SK-MEL-5 (cell line): ENCODE measurements around the gene DPP10. TPM values are rescaled to one million over a fixed set of nuclear protein-coding genes. Genes with fewer than 3 reads are reported as not detected.

Experiments
- DNase-seq: peaks from one replicate; pipeline ENCODE4 v3.0.0-alpha.2; 2016; ENCODE audit warnings: low read depth, low spot score
- in situ Hi-C: cut with HindIII; loops from 2 replicates; pipeline ENCODE4 v1.10.0; 2016; ENCODE audit warnings: low sequenced_read_pairs, high pct_unique_total_duplicates, low pct_unique_long_range_greater_than_20kb
- total RNA-seq: library from RNA; depleted of rRNA; stranded (reverse); fragments of >200 nt; shearing (Covaris generic); gene quantifications from 2 replicates; pipeline ENCODE4 v1.2.3, GENCODE V29; 2014

Gene DPP10
- total RNA-seq, 1 experiment from 2014 or later = not detected

DNA sequence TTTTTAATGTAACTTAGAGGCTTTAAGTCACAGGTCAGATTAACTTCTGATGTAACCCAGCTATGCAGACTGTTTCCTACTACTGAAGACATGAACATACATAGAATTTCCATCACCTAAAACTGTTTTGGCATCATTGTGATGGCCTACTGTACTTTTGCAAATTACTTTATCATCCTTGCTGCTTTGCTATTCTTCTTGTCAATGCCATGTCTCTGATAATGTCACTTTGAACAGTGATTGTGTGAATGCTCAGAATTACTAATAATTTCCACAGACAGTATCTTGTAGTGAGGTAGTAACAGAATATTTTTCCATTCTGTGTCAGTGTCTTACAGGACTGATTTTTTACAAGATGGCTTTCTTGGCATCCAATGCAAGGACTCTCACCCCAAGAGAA, 663.5 kb downstream of the DPP10 start:
- in situ Hi-C loops = no loop called here
- DNase-seq = no peak

DNA sequence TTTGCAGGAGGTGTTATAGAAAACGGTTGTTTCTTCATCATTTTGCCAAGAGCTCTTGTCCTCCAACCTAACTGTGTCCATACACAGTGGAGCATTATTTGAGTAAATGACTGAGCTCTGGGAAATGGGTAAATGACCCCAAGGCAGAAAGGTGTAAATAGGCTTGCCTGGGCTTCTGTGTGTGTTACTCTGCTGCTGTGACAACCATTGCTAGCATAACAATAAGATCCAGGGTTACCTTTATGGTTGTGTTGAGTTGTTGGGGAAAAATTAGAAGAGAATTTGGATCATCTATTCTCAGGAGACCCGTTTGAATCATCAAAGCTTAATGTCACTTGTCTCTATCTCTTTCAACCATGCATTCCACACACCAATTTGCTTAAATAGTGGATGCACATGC, 672.7 kb downstream of the DPP10 start:
- no peak for DNase-seq
- in situ Hi-C loops = no loop called here

DNA sequence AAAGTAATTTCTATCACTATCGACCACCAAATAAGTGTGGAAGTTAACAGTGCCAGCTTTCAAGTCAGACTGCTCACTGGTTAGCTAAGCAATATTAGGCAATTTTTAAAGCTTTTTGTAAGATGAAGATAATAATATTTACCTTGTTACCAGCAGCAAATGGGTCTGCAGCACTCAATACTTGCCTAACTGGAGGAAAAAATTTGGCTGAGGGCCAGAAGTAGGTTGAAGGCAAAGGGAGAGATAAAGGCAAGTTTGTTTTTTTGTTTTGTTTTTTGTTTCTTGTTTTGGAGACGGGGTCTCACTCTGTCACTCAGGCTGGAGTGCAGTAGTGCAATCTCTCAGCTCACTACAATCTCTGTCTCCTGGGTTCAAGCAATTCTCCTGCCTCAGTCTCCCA, 675.9 kb downstream of the DPP10 start:
- in situ Hi-C loops = no loop called here
- DNase-seq = no peak

DNA sequence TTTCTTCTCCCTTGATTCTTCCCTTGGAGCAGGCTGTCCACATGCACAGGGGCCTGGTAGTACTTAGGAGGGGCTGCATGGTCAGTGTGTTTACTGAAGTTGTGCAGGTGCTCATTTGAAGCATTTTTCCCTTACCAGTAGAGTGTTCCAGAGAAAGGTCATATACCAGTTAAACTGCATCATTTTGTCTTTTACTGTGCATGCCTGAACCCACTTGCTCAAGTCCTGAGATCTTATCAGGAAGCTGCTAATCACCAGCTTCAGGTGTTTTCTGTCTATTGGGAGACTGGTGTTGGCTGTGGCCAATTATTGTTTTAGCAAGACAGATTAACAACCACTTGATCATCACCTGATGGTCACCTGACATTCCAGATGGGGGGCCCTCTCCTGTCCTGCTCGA, 676.6 kb downstream of the DPP10 start:
- in situ Hi-C loops = no loop called here
- DNase-seq = no peak

DNA sequence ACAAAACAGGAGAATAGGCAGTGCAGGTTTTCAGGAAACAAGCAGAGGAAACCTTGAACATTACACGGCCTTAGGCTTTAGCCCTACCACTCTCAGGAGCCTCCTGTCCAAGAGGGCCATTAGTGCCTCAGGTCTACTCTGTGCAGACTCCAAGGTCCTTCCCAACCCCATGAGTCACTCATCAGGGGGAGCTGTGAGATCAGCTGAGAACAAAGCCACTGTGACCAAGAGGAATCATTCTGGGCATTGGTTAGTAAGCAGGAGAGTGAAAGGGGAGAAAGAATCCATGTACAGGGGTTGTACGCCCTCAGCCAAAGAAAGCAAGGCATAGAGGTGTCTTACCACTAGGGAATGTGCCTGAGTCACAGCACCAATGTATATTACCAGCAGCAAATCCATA, 680.3 kb downstream of the DPP10 start:
- in situ Hi-C loops = no loop called here
- DNase-seq = no peak

DNA sequence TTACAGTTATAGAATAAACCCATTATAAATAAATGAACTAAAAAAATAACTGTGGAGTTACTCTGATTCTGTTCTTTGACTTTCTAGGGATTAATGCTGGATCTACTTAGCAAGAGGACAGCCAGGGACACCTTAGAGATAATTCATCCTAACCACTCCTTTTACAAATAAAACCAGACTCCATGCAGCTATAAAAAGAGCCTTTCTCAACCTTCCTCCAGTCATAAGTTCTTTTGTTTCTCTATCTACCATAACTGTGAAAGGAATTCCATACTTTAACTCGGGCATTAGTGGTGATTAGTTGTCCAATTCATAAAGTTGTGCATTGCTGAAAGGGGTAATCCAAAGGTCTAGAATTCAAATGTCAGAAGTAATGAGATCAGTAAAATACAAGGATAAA, 682.4 kb downstream of the DPP10 start:
- no peak for DNase-seq
- in situ Hi-C loops = no loop called here

DNA sequence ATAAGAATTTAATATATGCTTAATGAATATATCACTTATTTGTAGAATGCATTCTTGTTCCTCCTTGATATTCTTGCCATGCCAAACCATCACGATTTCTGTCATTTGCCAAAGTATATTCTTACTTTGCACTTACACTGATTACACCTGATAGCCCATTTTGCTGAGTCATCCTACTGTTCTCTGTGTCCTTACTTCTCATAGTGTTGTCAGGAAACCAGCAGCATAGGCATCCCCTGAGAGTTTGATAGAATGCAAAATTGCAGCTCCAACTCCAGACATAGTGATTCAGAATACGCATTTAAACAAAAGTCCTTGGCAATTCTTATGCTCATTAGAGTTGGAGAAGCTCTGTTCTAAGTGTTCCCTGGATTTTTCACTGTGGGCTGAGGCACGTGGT, 687.1 kb downstream of the DPP10 start:
- no peak for DNase-seq
- in situ Hi-C loops = no loop called here

DNA sequence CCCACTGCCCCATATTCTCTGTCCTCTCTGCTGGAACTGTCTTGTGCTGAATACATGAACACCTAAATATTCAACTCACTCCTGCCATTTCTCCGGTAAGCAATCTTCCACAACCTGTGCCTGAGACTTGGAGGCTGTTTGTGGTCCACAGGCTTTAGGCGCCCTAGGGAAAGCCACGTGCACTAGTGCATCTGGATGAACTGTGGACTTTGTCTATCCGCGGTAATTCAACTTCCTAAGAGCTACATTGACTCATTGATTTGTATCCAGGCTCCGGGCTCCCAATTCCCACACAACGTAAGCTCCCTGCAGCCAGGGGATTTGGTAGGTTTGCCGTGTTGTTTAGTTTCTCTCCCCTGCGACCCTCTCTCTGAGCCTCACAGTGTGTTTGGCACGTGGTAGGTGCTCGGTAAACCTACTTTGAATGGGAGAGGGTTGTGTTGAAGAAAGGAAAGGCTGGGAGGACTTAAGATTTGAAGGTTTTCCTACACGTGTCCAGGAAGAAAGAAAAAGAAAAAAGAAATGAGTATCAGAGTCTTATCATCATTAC, 718.2 kb downstream of the DPP10 start:
- no peak for DNase-seq
- in situ Hi-C loops = no loop called here

DNA sequence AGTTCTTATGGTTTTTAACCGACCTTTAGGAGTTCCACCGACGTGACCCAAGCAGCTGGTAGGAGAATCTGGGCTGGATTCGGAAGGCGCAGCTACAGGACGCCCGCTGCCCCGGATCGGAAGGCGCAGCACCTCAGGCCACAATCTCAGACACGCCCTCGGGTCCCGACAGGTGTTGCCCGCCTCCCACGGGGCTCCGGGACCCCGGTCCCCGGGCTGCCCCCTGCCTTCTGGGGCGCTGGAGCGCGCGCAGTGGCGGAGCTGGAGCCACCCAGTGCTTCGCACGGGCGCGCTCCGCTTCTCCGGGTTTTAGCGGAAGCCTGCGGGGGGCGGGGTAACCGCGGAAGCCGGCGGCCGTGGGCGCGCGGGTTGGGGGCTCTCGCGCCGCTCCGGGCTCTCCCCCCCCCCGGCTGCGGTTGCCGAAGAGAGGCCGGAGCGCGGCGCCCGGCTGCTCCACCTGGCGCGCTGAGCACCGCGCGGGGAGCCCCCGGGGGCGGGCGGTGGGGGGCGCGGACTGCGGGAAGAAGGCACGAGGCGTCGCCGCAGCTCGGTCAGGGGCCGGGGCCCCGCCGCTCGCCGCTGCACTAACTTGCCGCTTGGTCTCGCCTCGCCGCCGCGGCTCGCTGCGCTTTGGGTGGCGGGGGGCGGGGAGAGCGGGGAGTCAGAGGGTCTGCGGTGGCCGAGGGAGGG, 718.8 kb downstream of the DPP10 start:
- in situ Hi-C loops = no loop called here
- no peak for DNase-seq

DNA sequence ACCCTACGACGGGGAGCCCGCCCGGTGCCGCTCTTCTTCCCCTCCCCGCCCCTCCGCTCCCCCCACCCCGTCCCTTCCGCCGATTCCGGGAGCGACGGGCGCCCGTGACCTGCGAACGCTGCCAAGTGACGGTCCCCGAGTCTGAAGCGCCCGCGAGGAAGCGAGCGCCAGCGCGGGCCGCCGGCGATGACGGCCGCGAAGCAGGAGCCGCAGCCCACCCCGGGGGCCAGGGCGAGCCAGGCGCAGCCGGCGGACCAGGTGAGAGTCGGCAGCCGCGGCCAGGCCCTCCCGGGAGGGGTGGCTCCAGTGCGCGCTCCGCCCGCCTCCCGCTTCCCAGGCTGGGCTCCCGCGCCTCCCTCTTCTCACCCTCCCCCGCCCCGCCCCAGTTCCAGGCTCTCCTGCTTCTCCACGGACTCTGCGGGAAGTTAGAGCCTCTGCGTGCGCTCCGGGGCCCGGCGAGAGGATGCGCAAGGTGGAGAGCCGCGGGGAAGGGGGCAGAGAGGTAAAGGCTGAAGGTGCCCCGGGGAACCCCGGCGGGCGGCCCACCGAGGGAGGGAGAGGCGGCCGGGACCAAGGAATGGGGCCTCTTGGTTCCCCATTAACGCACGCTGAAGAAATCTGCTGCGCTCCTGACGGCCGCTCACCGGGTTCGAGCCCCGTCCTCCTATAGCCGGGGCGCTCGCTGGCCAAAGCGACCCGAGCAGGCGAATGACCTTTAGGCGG, 719.5 kb downstream of the DPP10 start:
- in situ Hi-C loops = no loop called here
- DNase-seq = no peak

DNA sequence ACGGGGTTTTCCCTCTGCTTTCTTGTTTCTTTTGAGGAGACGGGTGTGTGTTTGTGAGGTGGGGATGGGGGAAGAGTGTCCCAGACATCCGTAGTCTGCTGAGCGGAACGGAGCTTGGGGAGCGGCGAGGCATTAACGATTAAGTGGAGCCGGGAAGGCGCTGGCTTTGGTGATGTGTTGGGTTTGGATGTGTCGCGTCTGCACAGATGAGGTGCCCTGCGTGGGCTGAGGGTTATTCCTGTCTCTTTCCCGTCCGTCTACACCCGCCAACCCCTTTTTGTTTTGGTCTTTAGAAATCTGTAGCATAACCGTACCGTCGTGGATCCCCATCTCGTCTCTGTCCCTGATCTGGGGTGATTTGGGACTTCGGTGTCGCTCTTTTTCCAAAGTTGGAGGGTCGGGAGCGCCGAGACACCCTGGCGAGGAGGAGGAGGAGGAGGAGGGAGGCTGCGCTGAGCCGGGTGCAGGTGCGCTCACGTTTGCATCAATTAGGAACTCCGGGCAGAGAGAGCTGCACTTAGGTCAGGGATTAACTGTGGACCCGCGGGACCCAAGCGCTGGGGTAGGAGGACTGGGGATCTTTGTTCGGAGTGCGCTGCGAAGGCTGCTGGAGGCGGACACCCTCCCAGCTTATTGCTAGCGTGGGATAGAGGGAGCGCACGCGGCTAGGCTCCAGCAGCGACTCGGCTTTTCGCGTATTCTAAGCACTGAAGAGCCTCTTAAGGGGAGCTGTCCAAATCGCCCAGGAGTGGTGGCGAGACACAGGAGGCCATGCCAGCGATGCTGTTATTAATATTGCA, 720.3 kb downstream of the DPP10 start:
- in situ Hi-C loops = no loop called here
- no peak for DNase-seq

DNA sequence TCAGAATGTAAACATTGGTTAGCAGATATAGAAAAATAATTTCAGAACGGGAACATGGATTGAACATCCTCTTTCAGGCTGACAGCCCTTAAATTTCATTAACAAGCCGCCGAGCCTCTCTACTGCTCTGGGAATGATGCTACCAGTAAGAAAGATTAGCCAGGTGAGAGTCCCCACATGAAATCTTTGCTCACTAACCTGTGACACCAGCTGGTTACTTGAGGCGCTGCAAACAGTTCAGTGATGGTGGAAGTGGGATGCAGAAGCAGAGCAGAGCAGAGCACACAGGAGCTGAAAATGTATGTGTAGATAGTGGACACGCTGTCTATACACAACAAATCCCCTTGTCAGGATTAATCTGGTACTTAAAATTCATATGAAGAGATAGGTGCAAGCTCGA, 721.1 kb downstream of the DPP10 start:
- in situ Hi-C loops = no loop called here
- DNase-seq = no peak

DNA sequence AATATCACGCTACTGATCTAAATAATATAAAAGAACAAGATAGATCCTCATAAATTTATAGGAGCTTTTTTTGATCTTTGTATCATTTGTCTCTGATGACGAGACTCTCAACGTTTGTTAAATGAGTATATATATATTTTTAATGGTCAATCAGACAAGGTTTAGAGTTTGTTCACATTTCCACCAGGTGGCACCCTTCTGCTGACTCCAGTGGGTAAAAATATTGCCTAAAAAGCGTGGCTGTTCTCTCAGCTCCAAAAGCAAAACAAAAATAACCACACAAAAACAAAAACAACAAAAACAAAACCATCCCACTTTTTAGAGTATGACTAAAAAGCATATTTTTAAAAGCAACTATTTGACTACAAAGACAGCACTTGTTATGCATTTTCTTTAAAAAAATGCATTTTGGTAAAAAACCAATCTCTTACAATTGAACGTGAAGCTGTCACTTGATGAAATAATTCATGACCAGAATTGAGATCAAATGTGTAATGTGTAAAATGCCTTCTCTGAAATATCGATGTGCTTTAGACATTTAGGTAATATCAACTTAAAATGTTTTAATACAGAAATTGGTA, 723.2 kb downstream of the DPP10 start:
- DNase-seq = peak; percentile 68
- in situ Hi-C loops = no loop called here

DNA sequence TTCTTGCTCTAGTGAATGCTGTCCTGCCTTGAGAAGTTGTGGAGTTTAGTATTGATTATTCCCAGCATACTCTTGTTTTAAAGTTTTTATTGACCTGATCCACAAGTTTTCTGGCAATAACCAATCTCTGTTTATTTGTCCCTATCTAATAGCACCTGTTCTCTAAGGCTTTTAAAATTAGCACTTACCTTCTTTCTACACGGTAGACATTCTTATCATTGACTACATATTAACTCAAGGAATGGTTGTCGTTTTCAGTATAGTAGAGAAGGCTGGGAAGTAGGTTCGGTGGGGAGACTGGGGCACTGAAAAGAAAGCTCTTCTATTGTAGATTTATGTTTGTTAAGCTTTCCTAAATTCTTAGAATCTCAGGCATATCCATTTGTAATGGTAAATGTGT, 726.0 kb downstream of the DPP10 start:
- in situ Hi-C loops = no loop called here
- DNase-seq = no peak

DNA sequence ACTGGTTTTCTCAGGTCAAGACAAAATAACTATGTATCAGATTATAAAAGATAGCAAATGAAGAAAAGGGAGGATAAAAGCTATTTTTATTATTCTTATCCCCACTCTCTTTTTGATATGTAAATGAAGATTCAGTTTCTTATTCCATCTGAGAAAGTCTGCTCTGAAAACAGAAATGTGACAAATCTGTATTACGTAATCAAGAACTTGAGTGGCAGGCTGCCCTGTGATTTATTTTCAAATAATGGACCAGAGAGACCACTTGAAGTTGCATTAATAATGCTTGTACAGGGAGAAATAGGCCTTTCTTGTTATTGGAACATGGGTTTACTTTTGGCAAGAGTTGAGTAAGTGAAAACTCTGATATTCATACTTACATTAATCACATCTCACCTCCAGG, 727.4 kb downstream of the DPP10 start:
- no peak for DNase-seq
- in situ Hi-C loops = no loop called here

DNA sequence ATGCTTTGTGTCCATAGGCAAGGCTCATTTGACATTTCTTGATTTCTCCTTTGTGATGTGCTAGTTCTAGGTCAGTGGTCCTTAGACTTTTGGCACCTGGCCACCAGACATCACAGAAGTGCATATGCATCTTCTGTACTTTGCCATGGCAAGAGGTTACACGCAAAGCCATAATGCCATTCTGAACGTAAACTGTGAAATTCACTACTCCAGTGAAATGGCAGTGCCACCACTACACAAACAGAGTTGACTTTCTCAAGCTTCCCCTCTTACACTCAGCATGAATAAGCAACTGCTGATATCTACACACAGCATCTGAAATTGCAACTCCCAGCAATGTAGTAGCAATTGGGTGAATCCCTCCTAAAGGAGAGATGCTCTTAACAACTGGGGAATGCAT, 729.3 kb downstream of the DPP10 start:
- in situ Hi-C loops = no loop called here
- no peak for DNase-seq

DNA sequence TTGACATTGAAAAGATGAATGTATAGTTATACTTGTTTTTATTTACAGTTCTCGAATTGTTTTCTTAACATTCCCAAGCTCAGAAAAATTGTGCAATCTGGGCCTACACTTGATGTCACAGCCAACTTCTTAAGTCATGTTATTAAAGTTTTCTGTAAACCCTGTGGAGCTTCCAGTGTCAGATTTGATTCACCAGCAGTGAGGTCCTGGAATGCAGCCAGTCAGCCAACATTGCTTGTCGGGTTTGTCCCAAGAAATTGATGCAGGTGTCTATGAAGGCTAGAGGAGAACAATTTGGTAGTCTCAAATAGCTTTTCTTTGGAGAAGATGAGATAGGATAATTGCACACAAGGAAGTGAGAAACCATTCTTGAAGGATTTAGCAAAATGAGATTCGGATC, 732.2 kb downstream of the DPP10 start:
- no peak for DNase-seq
- in situ Hi-C loops = no loop called here

DNA sequence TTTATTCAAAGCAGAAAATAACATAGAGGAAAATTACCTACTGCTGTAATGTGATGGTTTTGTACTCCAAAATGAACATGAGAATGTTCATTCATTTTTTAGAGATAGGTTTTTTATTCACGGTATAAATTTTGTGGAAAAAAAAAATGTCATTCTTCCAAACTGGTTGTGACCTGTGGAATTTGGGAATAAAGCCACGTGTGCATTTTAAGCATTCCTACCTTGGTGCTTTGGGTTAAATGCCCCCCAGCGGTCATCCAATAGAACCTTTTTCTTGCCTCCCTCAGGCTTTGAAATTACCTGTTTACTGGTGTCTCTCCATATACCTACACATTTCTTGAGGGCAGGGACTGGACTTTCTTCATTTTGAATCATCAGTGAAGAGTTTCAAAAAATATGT, 740.7 kb downstream of the DPP10 start:
- in situ Hi-C loops = no loop called here
- DNase-seq = no peak
